LNCaP clone FGC (cell line): ENCODE measurements around the gene GFOD2.

Experiments used
- DNase-seq: peaks from one replicate; pipeline ENCODE4 v3.0.0-alpha.2; 2011; ENCODE audit warnings: low read depth
- H3K4me3 ChIP-seq: 2 replicates; pipeline ENCODE4 v1.5.1; 2011; ENCODE audit warnings: mild to moderate bottlenecking, low read depth, low read length, control low read depth
- TF ChIP-seq, protein P1 (sequence below): IDR thresholded peaks from 2 replicates; pipeline ENCODE4 v1.5.1; 2012; ENCODE audit warnings: mild to moderate bottlenecking; ENCODE audit not compliant: control insufficient read depth, insufficient read depth; ENCODE audit errors: extremely low read depth

GFOD2 gene

DNA sequence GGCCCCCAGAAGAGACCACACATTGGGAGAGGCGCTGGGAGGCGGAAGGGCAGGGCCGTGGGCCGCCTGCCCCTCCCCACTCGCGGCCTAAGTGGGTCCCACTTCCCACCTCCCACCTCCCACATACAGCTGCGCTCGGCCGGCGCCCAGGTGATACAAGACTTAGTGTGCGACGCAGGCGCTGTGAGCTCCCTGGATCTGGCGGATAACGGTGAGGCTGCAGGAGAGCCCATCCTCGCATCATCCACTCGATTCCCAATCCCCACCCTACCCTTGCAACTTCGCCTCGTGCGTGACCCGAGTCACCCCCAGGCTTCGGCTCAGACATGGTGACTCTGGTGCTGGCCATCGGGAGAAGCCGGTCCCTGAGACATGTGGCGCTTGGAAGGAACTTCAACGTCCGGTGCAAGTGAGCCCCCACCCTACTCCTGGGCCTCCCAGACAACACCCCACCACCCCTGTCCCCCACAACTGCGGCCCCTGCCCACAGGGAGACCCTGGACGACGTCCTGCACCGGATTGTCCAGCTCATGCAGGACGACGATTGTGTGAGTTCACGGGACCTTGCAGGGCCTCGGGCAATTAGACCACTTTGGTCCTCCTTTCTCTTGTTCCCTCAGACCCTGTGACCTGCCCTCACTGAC, 70.2 kb downstream of the GFOD2 start:
- TF ChIP-seq, protein P1, sequence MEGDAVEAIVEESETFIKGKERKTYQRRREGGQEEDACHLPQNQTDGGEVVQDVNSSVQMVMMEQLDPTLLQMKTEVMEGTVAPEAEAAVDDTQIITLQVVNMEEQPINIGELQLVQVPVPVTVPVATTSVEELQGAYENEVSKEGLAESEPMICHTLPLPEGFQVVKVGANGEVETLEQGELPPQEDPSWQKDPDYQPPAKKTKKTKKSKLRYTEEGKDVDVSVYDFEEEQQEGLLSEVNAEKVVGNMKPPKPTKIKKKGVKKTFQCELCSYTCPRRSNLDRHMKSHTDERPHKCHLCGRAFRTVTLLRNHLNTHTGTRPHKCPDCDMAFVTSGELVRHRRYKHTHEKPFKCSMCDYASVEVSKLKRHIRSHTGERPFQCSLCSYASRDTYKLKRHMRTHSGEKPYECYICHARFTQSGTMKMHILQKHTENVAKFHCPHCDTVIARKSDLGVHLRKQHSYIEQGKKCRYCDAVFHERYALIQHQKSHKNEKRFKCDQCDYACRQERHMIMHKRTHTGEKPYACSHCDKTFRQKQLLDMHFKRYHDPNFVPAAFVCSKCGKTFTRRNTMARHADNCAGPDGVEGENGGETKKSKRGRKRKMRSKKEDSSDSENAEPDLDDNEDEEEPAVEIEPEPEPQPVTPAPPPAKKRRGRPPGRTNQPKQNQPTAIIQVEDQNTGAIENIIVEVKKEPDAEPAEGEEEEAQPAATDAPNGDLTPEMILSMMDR: no peak
- DNase-seq: no peak

DNA sequence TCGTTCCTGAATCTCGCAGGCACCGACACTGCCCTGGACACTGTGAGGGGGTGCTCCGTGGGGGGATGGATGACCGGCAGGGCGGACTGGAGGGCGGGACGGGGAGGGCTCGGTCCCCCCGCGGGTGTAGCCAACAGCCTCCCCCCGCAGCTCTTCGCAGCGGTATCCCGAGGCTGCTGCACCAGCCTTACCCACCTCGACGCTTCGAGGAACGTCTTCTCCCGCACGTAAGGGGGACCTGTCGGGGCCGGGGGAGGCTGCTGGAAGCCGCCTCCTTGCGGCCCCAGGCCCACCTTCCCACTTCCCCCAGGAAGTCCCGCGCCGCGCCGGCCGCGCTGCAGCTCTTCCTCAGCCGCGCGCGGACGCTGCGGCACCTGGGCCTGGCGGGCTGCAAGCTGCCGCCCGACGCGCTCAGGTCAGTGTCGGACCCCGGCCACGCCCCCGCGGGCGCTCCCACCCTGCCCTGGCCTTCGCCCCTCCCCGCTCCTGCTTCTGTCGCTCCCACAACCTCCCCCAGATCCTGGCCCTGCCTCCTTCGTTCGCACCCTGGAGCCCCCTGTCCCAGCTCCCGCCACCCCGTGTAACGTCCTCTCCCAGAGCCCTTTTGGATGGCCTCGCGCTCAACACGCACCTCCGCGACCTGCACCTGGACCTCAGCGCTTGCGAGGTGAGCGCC, 70.9 kb downstream of the GFOD2 start:
- DNase-seq: no peak
- no peak overlapping the region for H3K4me3 ChIP-seq

More for the DNA sequence above, 70.2 kb downstream of the GFOD2 start:
- H3K4me3 ChIP-seq: no peak overlapping the region

DNA sequence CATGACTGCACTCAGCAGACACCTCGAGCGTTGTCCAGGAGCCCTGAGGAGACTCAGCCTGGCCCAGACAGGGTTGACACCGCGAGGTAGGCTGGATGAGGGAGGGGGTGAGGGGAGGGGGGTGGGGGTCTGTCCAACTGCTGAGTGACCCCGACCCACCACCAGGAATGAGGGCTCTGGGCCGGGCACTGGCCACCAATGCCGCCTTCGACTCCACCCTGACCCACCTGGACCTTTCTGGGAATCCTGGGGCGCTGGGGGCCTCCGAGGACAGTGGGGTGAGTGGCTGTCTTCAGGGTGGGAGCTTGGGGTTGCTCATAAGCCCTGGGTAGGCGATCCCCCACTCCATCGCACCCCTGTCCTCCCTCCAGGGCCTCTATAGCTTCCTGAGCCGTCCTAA, 71.4 kb downstream of the GFOD2 start:
- no peak overlapping the region for H3K4me3 ChIP-seq
- TF ChIP-seq, protein P1: no peak
- no peak for DNase-seq

More for the DNA sequence above, 70.9 kb downstream of the GFOD2 start:
- TF ChIP-seq, protein P1: no peak

DNA sequence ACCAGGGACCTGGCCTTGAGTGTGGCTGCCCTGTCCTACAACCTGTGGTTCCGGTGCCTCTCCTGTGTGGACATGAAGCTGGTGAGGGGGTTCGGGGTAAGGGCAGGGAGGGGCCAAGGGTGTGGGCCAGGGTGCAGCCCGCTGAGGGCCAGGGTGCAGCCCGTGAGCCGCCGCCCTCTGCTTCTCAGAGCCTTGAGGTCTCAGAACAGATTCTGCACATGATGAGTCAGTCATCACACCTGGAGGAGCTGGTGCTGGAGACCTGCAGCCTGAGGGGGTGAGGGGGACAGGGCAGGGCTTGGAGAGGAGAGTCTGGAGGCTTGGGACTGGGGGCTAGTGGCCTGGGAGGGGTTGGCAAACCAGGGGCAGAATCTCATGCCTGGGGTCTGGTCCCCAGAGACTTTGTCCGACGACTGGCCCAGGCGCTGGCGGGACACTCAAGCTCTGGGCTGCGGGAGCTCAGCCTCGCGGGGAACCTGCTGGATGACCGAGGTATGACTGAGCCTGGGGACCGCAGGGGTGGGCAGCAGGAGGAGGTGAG, 71.9 kb downstream of the GFOD2 start:
- no peak for DNase-seq
- no peak overlapping the region for H3K4me3 ChIP-seq
- TF ChIP-seq, protein P1: no peak

DNA sequence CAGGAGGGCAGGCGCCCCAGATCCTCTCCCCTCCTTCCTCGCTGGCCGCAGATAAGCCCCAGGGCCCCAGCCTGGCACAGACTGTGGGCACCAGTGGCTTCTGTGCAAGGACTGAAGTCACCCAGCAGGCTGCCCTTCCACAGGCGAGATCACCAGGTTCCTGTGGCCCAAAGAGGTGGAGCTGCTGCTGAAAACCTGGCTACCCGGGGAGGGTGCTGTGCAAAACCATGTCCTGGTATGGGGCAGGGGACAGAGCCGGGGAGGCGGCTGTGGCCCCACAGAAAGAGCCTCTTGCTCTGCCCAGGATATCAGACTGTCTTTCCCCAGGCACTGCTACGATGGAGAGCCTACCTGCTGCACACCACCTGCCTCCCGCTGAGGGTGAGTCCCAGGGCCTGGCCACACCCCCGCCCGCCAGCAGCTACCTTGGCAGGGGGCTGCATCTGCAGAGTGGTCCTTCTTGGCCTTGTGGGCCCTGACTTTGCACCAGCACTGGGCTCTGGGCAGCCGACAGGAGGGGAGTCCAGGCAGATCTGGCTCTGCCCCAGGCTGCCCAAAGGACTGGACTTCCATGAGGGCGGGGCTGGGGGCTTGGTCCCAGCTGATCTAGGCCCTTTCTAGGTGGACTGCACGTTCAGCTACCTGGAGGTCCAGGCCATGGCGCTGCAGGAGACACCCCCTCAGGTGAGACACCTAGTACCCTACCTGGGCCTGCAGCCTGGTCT, 73.6 kb downstream of the GFOD2 start:
- TF ChIP-seq, protein P1: no peak
- no peak for DNase-seq
- H3K4me3 ChIP-seq: no peak overlapping the region

DNA sequence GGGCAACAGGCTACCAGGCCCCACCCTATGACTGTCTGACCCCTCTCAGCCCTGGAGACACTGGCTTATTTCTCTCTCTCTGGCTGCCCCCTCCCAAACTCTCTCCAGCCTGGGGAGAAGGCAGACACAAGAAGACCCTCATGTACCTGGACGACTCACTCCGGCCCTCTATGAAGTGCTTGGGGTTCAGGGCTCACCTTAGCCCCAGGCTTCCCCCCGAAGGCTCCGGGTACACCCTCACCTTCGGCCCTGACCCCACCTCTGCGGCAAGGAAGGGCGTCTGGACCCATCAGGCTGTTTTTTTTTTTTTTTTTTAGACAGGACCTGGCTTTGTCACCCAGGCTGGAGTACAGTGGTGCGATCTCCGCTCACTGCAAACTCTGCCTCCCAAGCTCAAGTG, 75.1 kb downstream of the GFOD2 start:
- no peak overlapping the region for H3K4me3 ChIP-seq
- no peak for DNase-seq
- TF ChIP-seq, protein P1: no peak
